ENCODE results near the gene RAC3. TPM values are rescaled to one million over a fixed set of nuclear protein-coding genes. Genes with fewer than 3 reads are reported as not detected.

Gene RAC3
- total RNA-seq, 1 experiment from 2014 or later: 84.8 TPM

- H3K18ac ChIP-seq (ENCODE audit: insufficient read length, low read depth, low read length): no peak overlapping the region
- TF ChIP-seq CTCF (conservative IDR thresholded peaks at IDR 0.05): no peak
- H2BK12ac ChIP-seq (ENCODE audit: insufficient read length, low read depth, low read length): no peak overlapping the region
- H4K5ac ChIP-seq (ENCODE audit: insufficient read length, low read depth, low read length): no peak overlapping the region
- peaks cover 6% of the 10 kb centered on the region for H3K23me2 ChIP-seq (ENCODE audit: insufficient read length, low read depth, low read length, poor library complexity, severe bottlenecking)
- H3K27me3 ChIP-seq (ENCODE audit: insufficient read depth, low read length): no peaks in the 10 kb centered on the region
- peaks cover 38% of the 10 kb centered on the region for H3K27me3 Mint-ChIP-seq (ENCODE audit: low read depth)
- no peaks in the 10 kb centered on the region for H3K9me3 ChIP-seq (ENCODE audit: control insufficient read depth, low read depth, low read length)
- no peaks in the 10 kb centered on the region for H3K79me2 ChIP-seq (ENCODE audit: insufficient read depth, low read length)
- no peak overlapping the region for H2BK120ac ChIP-seq (ENCODE audit: low read depth, low read length, poor library complexity, severe bottlenecking)
- H3K4me2 ChIP-seq (ENCODE audit: insufficient read depth, insufficient read length, low read length): no peak overlapping the region
- no peak overlapping the region for H3K14ac ChIP-seq (ENCODE audit: insufficient read depth, low read length)
- H2BK5ac ChIP-seq (ENCODE audit: insufficient read length, low read length): no peak overlapping the region
- no peak overlapping the region for H4K91ac ChIP-seq (ENCODE audit: insufficient read length, low read depth, low read length)
- H3K4me1 ChIP-seq (ENCODE audit: insufficient read depth, low read length): no peaks in the 10 kb centered on the region
- no peak overlapping the region for H3K23ac ChIP-seq (ENCODE audit: insufficient read length, low read depth, low read length)
- peaks cover 0 to 2% (median 0%) of the 10 kb centered on the region in 3 experiments; a peak in 2 of 7 replicates for H3K36me3 Mint-ChIP-seq (ENCODE audit: insufficient read depth in 1 of 3, low read depth in 3 of 3)
- no peak overlapping the region for H4K8ac ChIP-seq (replicated peaks; ENCODE audit: insufficient read length, low read depth, low read length)
- no peak overlapping the region for H2AFZ ChIP-seq (ENCODE audit: low read length)
- no peak overlapping the region for H3K4ac ChIP-seq (ENCODE audit: low read depth, low read length)
- H3K4me1 Mint-ChIP-seq: peaks cover 4 to 5% of the 10 kb centered on the region in 2 experiments
- no peak overlapping the region for H3K56ac ChIP-seq (ENCODE audit: insufficient read length, low read depth, low read length)
- H3K4me3 Mint-ChIP-seq: no peak overlapping the region
- H3K9ac ChIP-seq (ENCODE audit: extremely low read depth, insufficient read length, low read length): no peak overlapping the region
- no peaks in the 10 kb centered on the region for H4K20me1 ChIP-seq (ENCODE audit: control insufficient read depth, insufficient read depth, insufficient read length)
- no peaks in the 10 kb centered on the region; a peak in 1 of 5 replicates for H3K9me3 Mint-ChIP-seq
- no peak for DNase-seq
- no peak overlapping the region for H2BK15ac ChIP-seq (ENCODE audit: low read depth, low read length)
- no peaks in the 10 kb centered on the region for H3K79me1 ChIP-seq (ENCODE audit: insufficient read depth, low read depth, low read length, poor library complexity, severe bottlenecking)
- no peak overlapping the region for H3K27ac ChIP-seq (ENCODE audit: insufficient read length, low read depth, low read length)
- no peak overlapping the region for H3K27ac Mint-ChIP-seq
- H2AK5ac ChIP-seq (ENCODE audit: insufficient read length, low read length): no peak overlapping the region
- H2BK20ac ChIP-seq (ENCODE audit: low read depth, low read length, poor library complexity, severe bottlenecking): no peak overlapping the region
- no peak overlapping the region for H3T11ph ChIP-seq (ENCODE audit: low read length)
Measured at GRCh38 chr17:82070611-82071010, 39.1 kb downstream of the RAC3 start.

Data from H9 (cell line).